Regular cardiac myocyte (primary cell): ENCODE data around the gene OR2AP1. TPM values are rescaled to one million over a fixed set of nuclear protein-coding genes. Genes with fewer than 3 reads are reported as not detected.

ENCODE experiments used
- total RNA-seq: library from RNA; depleted of rRNA; stranded (reverse); fragments of >200 nt; gene quantifications from 2 replicates; pipeline ENCODE4 v1.2.3, GENCODE V29; 2014

The OR2AP1 gene
- total RNA-seq: not detected in 2 replicates

GRCh38 chr12:55572168-55572567, at the start of gene OR2AP1:
Gene OR2AP1 (plus strand): TSS chr12:55572468. CDS start chr12:55574415, 1,947 bp downstream.

GRCh38 chr12:55549302-55549701, 23.0 kb upstream of the OR2AP1 start, which contains the start of gene OR6C4:
Gene OR6C4 (plus strand): TSS chr12:55549602. CDS start chr12:55551227, 1,625 bp downstream.

Other genes starting within 250 kb of the OR2AP1 start
- gene OR6C3, start 241.7 kb upstream of the OR2AP1 start, total RNA-seq: not detected in 2 replicates
- gene OR6C75, start 209.5 kb upstream of the OR2AP1 start, total RNA-seq: not detected in 2 replicates
- not detected in 2 replicates for gene OR6C65, start 171.9 kb upstream of the OR2AP1 start, total RNA-seq
- not detected in 2 replicates for gene OR6C76, start 146.2 kb upstream of the OR2AP1 start, total RNA-seq
- not detected in 2 replicates for gene OR6C2, start 128.4 kb upstream of the OR2AP1 start, total RNA-seq
- not detected in 2 replicates for gene OR6C70, start 102.3 kb upstream of the OR2AP1 start, total RNA-seq
- gene OR6C68, start 80.1 kb upstream of the OR2AP1 start, total RNA-seq: not detected in 2 replicates
- gene OR6C4, start 22.9 kb upstream of the OR2AP1 start, total RNA-seq: not detected in 2 replicates
- not detected in 2 replicates for gene OR10P1, start 64.4 kb downstream of the OR2AP1 start, total RNA-seq
- 47.5 and 99.8 TPM in 2 replicates for gene ITGA7, start 135.4 kb downstream of the OR2AP1 start, total RNA-seq
- gene BLOC1S1, start 143.6 kb downstream of the OR2AP1 start, total RNA-seq: 48.2 and 76.1 TPM in 2 replicates
- gene RDH5, start 147.9 kb downstream of the OR2AP1 start, total RNA-seq: 37.8 and 53.0 TPM in 2 replicates
- gene CD63, start 156.5 kb downstream of the OR2AP1 start, total RNA-seq: 2,526 and 3,459 TPM in 2 replicates
- gene GDF11, start 170.7 kb downstream of the OR2AP1 start, total RNA-seq: 2.8 and 7.7 TPM in 2 replicates
- 74.1 and 103 TPM in 2 replicates for gene SARNP, start 245.3 kb downstream of the OR2AP1 start, total RNA-seq
- gene ORMDL2, start 245.6 kb downstream of the OR2AP1 start, total RNA-seq: 17.5 and 27.0 TPM in 2 replicates